A549 (cell line): ENCODE data around the gene KIAA0825. TPM values are rescaled to one million over a fixed set of nuclear protein-coding genes. Genes with fewer than 3 reads are reported as not detected.

ENCODE experiments used
- ATAC-seq, 2 experiments: fragments of 200-7000 bp in 1 of 2; fragments of >200 bp in 1 of 2; cut with Nextera tagmentation in 1 of 2; cut with Tn5 transposase in 1 of 2; 3 replicates each; pipeline versions ENCODE4 v1.8.0 to v1.9.1; 2018 to 2020; ENCODE audit warnings: mild to moderate bottlenecking in 1 of 2, moderate library complexity in 1 of 2
- CTCF ChIA-PET: fragments of 300-600 bp; sonication (Branson Sonifier 250); formaldehyde crosslinking; extraction: SDS; loops from one replicate; lab custom pipeline; 2021; ENCODE audit warnings: antibody characterized with exemption, inconsistent platforms; lab: Yijun Ruan, JAX
- POLR2A ChIA-PET: fragments of 350-600 bp; formaldehyde crosslinking; extraction: SDS; loops from one replicate; lab custom pipeline; 2021; ENCODE audit warnings: antibody characterized with exemption, inconsistent platforms; lab: Yijun Ruan, JAX
- DNase-seq, 2 experiments: peaks; one replicate each; pipeline versions ENCODE4 v3.0.0 to v3.0.0-alpha.2; 2011 to 2016; ENCODE audit warnings: low read depth in 1 of 2, low spot score in 1 of 2
- FAIRE-seq: peaks from 2 replicates; lab custom pipeline; 2011; peaks lifted over from hg19 to GRCh38; lab: Jason Lieb, UNC
- H3K27ac ChIP-seq, 2 experiments: fragments of >200 bp; sonication (Bioruptor Twin); formaldehyde crosslinking; 3 replicates each; pipeline ENCODE4 v1.5.1; 2016 to 2017
- H3K4me1 ChIP-seq: fragments of >200 bp; sonication (Bioruptor Twin); formaldehyde crosslinking; 3 replicates; pipeline ENCODE4 v1.6.1; 2016
- H3K4me2 ChIP-seq: fragments of >200 bp; sonication (Bioruptor Twin); formaldehyde crosslinking; 3 replicates; pipeline ENCODE4 v1.6.1; 2016
- H3K4me3 ChIP-seq: fragments of >200 bp; sonication (Bioruptor Twin); formaldehyde crosslinking; 3 replicates; pipeline ENCODE4 v1.5.1; 2016
- H3K9me3 ChIP-seq: fragments of >200 bp; sonication (Bioruptor Twin); formaldehyde crosslinking; 3 replicates; pipeline ENCODE4 v1.6.1; 2016
- CBX2 ChIP-seq: fragments of 200-600 bp; sonication (generic); IDR thresholded peaks from 2 replicates; pipeline ENCODE4 v1.6.1; 2016; ENCODE audit warnings: low read depth, mild to moderate bottlenecking, borderline replicate concordance
- EHF ChIP-seq: fragments of 250-450 bp; sonication (Bioruptor Pico); IDR thresholded peaks from 2 replicates; pipeline ENCODE4 v1.5.0; 2020; ENCODE audit warnings: mild to moderate bottlenecking
- EHMT2 ChIP-seq: fragments of 200-600 bp; sonication (generic); IDR thresholded peaks from 2 replicates; pipeline ENCODE4 v1.6.1; 2016; ENCODE audit warnings: antibody characterized with exemption, low read depth, mild to moderate bottlenecking, moderate library complexity
- EP300 ChIP-seq, 2 experiments: fragments of >200 bp; sonication (Bioruptor Twin); formaldehyde crosslinking; IDR thresholded peaks; 2 replicates in 1 of 2; 3 replicates in 1 of 2; pipeline ENCODE4 v1.6.1; 2016 to 2017
- FOSB ChIP-seq: fragments of 250-450 bp; sonication (Bioruptor Pico); IDR thresholded peaks from 2 replicates; pipeline ENCODE4 v1.5.0; 2020; ENCODE audit warnings: mild to moderate bottlenecking, moderate library complexity
- HDAC2 ChIP-seq: fragments of 200-600 bp; sonication (generic); IDR thresholded peaks from 2 replicates; pipeline ENCODE4 v1.6.1; 2016
- HOXB13 ChIP-seq: fragments of 250-450 bp; sonication (Bioruptor Pico); IDR thresholded peaks from 2 replicates; pipeline ENCODE4 v1.5.0; 2020; ENCODE audit warnings: low read depth, mild to moderate bottlenecking, moderate library complexity
- HOXB5 ChIP-seq: fragments of 250-450 bp; sonication (Bioruptor Pico); IDR thresholded peaks from 2 replicates; pipeline ENCODE4 v1.5.0; 2020; ENCODE audit warnings: mild to moderate bottlenecking, moderate library complexity
- JUN ChIP-seq, 2 experiments: fragments of >200 bp; sonication (Bioruptor Twin); formaldehyde crosslinking; IDR thresholded peaks; 2 replicates in 1 of 2; 3 replicates in 1 of 2; pipeline ENCODE4 v1.6.1; 2016 to 2017
- MYC ChIP-seq: IDR thresholded peaks from 2 replicates; pipeline ENCODE4 v1.6.1; 2012; ENCODE audit warnings: mild to moderate bottlenecking, inconsistent platforms, low read length, improper control_type of control experiment, borderline replicate concordance
- POLR2A ChIP-seq: IDR thresholded peaks from 2 replicates; pipeline ENCODE4 v1.6.1; 2012; ENCODE audit warnings: mild to moderate bottlenecking, low read length
- POLR2AphosphoS2 ChIP-seq: conservative IDR thresholded peaks from 2 replicates; pipeline ENCODE4 v1.6.1; 2012; ENCODE audit warnings: low read length, improper control_type of control experiment, inconsistent platforms
- RARB ChIP-seq: fragments of 250-450 bp; sonication (Bioruptor Pico); IDR thresholded peaks from 2 replicates; pipeline ENCODE4 v1.8.0; 2021; ENCODE audit warnings: mild to moderate bottlenecking, moderate library complexity
- RFX5 ChIP-seq: fragments of 450-650 bp; IDR thresholded peaks from 2 replicates; pipeline ENCODE4 v1.7.1; 2014; ENCODE audit warnings: antibody characterized with exemption, mild to moderate bottlenecking, moderate library complexity
- RNF2 ChIP-seq: fragments of 200-600 bp; sonication (generic); IDR thresholded peaks from 2 replicates; pipeline ENCODE4 v1.6.1; 2016; ENCODE audit warnings: low read depth, mild to moderate bottlenecking, antibody characterized with exemption, moderate library complexity, borderline replicate concordance
- TFCP2L1 ChIP-seq: fragments of 250-450 bp; sonication (Bioruptor Pico); IDR thresholded peaks from 2 replicates; pipeline ENCODE4 v1.5.0; 2021; ENCODE audit warnings: mild to moderate bottlenecking
- ZC3H11A ChIP-seq: fragments of 450-650 bp; IDR thresholded peaks from 2 replicates; pipeline ENCODE4 v1.6.1; 2014; ENCODE audit warnings: antibody characterized with exemption, mild to moderate bottlenecking
- ZFP36 ChIP-seq: fragments of 450-650 bp; IDR thresholded peaks from 2 replicates; pipeline ENCODE4 v1.6.1; 2014; ENCODE audit warnings: borderline replicate concordance; ENCODE audit not compliant: partially characterized antibody
- ZNF302 ChIP-seq: fragments of 250-450 bp; sonication (Bioruptor Pico); IDR thresholded peaks from 2 replicates; pipeline ENCODE4 v1.9.0; 2021; ENCODE audit warnings: inconsistent platforms, mild to moderate bottlenecking, moderate library complexity
- WGBS: methylation state at CpG from one replicate; pipeline ENCODE4 v1.1.6; 2017; ENCODE audit errors: missing lambda C conversion rate; 5-methylcytosine and 5-hydroxymethylcytosine counted together
- polyA plus RNA-seq, 4 experiments: library from polyadenylated mRNA; depleted of rRNA in 3 of 4; stranded (reverse); fragments of >200 nt; fragmentation: RNase III in 1 of 4; extraction: RNeasy Plus Mini Kit Qiagen cat#74134 plus additional on column Dnase treatment in 1 of 4; gene quantifications; 2 replicates in 3 of 4; 3 replicates in 1 of 4; pipeline ENCODE4 v1.2.3, GENCODE V29; 2011 to 2017
- TF ChIP-seq, protein P1 (sequence below): fragments of 450-650 bp; IDR thresholded peaks from 2 replicates; pipeline ENCODE4 v1.6.1; 2014; ENCODE audit warnings: antibody characterized with exemption
- TF ChIP-seq, protein P2 (sequence below): IDR thresholded peaks from 2 replicates; pipeline ENCODE4 v1.6.1; 2012; ENCODE audit warnings: low read depth, borderline replicate concordance
- TF ChIP-seq, protein P3 (sequence below): fragments of 250-450 bp; sonication (Bioruptor Pico); IDR thresholded peaks from 2 replicates; pipeline ENCODE4 v1.5.0; 2020; ENCODE audit warnings: low read depth, mild to moderate bottlenecking, moderate library complexity
- TF ChIP-seq, protein P4 (sequence below): fragments of 250-450 bp; sonication (Bioruptor Pico); IDR thresholded peaks from 2 replicates; pipeline ENCODE4 v1.5.0; 2021; ENCODE audit warnings: mild to moderate bottlenecking, moderate library complexity, borderline replicate concordance
- TF ChIP-seq, protein P5 (sequence below): fragments of 200-600 bp; sonication (generic); IDR thresholded peaks from 2 replicates; pipeline ENCODE4 v1.6.1; 2016; ENCODE audit warnings: antibody characterized with exemption, mild to moderate bottlenecking, moderate library complexity
- TF ChIP-seq, protein P6 (sequence below): fragments of >200 bp; sonication (Bioruptor Twin); formaldehyde crosslinking; IDR thresholded peaks from 3 replicates; pipeline ENCODE4 v1.6.1; 2016
- TF ChIP-seq, protein P7 (sequence below): fragments of >200 bp; sonication (Bioruptor Twin); formaldehyde crosslinking; IDR thresholded peaks from 3 replicates; pipeline ENCODE4 v1.5.1; 2016

The KIAA0825 gene
- polyA plus RNA-seq, 2 of the 4 experiments (the other 2 are of a cell fraction): 0.57 to 0.80 TPM

DNA sequence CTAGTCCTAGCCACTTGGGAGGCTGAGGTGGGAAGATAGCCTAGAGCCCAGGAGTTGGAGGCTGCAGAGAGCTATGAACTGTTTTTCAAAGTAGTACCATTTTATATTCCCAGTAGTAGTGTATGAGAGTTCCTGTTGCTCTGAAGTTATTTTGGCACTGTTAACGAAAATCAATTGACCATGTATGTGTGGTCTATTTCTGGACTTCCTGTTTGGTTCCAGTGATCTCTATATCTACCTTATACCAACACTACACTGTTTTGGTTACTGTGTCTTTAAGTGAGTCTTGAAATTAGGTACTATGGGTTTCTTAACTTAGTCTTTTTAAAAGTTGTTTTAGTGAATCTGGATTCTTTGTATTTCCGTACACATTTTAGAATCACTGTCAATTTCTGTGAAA is 13.6 kb upstream of the KIAA0825 start:
- FAIRE-seq: no peak
- POLR2A ChIA-PET: no interaction called here

DNA sequence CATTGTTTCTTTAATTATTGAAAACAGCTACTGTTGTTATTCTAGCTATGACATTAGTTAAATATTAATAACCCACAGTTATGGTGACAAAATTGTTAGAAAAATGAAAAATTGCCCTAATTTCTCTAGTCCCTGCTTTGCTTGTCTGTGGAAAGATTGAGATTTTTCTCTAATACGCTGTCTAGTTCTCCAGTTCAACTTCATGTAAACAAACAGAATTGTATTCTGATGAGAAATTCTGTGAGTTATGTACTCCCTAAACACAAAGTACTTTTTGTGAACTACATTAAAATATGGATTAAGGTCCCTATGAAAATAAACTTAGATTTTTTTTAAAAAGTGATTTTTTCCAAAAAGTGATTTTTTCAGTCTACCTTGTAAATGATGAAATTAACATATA is 8.8 kb upstream of the KIAA0825 start:
- 94% methylated on average over 1 of the region's 1 CpG for WGBS
- H3K4me2 ChIP-seq: no peak overlapping the region
- POLR2A ChIA-PET: no interaction called here
- no peak overlapping the region for H3K27ac ChIP-seq
- ATAC-seq: no peak
- H3K9me3 ChIP-seq: no peaks in the 10 kb centered on the region
- no peak for DNase-seq
- CTCF ChIA-PET: interaction anchor here (1.0 kb wide), 1 partner anchor 110 kb away, joined by 3 read pairs; no protein-coding TSS in a partner anchor
- FAIRE-seq: no peak
- peaks cover 7% of the 10 kb centered on the region; the same call in 1 of the 3 replicates for H3K4me1 ChIP-seq
- H3K4me3 ChIP-seq: no peak overlapping the region
- TF ChIP-seq EHF (CRISPR knock-in tag) (no peak), ZNF302 (CRISPR knock-in tag) (no peak), EP300 (IDR thresholded peaks at IDR 0.05) (no peak), RFX5 (no peak), RARB (CRISPR knock-in tag) (no peak), RNF2 (no peak), TFCP2L1 (CRISPR knock-in tag) (no peak), FOSB (no peak), CBX2 (no peak), HOXB13 (CRISPR knock-in tag) (no peak), POLR2AphosphoS2 (no peak)
- TF ChIP-seq, protein P1, sequence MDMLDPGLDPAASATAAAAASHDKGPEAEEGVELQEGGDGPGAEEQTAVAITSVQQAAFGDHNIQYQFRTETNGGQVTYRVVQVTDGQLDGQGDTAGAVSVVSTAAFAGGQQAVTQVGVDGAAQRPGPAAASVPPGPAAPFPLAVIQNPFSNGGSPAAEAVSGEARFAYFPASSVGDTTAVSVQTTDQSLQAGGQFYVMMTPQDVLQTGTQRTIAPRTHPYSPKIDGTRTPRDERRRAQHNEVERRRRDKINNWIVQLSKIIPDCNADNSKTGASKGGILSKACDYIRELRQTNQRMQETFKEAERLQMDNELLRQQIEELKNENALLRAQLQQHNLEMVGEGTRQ: no peak
- TF ChIP-seq, protein P2, sequence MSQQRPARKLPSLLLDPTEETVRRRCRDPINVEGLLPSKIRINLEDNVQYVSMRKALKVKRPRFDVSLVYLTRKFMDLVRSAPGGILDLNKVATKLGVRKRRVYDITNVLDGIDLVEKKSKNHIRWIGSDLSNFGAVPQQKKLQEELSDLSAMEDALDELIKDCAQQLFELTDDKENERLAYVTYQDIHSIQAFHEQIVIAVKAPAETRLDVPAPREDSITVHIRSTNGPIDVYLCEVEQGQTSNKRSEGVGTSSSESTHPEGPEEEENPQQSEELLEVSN: no peak
- TF ChIP-seq, protein P3, sequence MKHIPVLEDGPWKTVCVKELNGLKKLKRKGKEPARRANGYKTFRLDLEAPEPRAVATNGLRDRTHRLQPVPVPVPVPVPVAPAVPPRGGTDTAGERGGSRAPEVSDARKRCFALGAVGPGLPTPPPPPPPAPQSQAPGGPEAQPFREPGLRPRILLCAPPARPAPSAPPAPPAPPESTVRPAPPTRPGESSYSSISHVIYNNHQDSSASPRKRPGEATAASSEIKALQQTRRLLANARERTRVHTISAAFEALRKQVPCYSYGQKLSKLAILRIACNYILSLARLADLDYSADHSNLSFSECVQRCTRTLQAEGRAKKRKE: no peak
- TF ChIP-seq, protein P4, sequence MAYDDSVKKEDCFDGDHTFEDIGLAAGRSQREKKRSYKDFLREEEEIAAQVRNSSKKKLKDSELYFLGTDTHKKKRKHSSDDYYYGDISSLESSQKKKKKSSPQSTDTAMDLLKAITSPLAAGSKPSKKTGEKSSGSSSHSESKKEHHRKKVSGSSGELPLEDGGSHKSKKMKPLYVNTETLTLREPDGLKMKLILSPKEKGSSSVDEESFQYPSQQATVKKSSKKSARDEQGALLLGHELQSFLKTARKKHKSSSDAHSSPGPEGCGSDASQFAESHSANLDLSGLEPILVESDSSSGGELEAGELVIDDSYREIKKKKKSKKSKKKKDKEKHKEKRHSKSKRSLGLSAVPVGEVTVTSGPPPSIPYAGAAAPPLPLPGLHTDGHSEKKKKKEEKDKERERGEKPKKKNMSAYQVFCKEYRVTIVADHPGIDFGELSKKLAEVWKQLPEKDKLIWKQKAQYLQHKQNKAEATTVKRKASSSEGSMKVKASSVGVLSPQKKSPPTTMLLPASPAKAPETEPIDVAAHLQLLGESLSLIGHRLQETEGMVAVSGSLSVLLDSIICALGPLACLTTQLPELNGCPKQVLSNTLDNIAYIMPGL (CRISPR knock-in tag): no peak
- TF ChIP-seq, protein P5, sequence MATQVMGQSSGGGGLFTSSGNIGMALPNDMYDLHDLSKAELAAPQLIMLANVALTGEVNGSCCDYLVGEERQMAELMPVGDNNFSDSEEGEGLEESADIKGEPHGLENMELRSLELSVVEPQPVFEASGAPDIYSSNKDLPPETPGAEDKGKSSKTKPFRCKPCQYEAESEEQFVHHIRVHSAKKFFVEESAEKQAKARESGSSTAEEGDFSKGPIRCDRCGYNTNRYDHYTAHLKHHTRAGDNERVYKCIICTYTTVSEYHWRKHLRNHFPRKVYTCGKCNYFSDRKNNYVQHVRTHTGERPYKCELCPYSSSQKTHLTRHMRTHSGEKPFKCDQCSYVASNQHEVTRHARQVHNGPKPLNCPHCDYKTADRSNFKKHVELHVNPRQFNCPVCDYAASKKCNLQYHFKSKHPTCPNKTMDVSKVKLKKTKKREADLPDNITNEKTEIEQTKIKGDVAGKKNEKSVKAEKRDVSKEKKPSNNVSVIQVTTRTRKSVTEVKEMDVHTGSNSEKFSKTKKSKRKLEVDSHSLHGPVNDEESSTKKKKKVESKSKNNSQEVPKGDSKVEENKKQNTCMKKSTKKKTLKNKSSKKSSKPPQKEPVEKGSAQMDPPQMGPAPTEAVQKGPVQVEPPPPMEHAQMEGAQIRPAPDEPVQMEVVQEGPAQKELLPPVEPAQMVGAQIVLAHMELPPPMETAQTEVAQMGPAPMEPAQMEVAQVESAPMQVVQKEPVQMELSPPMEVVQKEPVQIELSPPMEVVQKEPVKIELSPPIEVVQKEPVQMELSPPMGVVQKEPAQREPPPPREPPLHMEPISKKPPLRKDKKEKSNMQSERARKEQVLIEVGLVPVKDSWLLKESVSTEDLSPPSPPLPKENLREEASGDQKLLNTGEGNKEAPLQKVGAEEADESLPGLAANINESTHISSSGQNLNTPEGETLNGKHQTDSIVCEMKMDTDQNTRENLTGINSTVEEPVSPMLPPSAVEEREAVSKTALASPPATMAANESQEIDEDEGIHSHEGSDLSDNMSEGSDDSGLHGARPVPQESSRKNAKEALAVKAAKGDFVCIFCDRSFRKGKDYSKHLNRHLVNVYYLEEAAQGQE: no peak
- TF ChIP-seq, protein P6, sequence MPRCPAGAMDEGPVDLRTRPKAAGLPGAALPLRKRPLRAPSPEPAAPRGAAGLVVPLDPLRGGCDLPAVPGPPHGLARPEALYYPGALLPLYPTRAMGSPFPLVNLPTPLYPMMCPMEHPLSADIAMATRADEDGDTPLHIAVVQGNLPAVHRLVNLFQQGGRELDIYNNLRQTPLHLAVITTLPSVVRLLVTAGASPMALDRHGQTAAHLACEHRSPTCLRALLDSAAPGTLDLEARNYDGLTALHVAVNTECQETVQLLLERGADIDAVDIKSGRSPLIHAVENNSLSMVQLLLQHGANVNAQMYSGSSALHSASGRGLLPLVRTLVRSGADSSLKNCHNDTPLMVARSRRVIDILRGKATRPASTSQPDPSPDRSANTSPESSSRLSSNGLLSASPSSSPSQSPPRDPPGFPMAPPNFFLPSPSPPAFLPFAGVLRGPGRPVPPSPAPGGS: no peak

More for the DNA sequence above, 13.6 kb upstream of the KIAA0825 start:
- Histone ChIP-seq H3K9me3 (no peaks in the 10 kb centered on the region), H3K4me1 (no peaks in the 10 kb centered on the region), H3K27ac (no peak overlapping the region), H3K4me2 (no peak overlapping the region), H3K4me3 (no peak overlapping the region)
- ATAC-seq (no peak), DNase-seq (no peak)
- TF ChIP-seq HDAC2 (no peak), MYC (no peak), HOXB5 (no peak), JUN (IDR thresholded peaks at IDR 0.05) (no peak), POLR2A (no peak), TFCP2L1 (CRISPR knock-in tag) (no peak), EHMT2 (no peak), ZC3H11A (no peak), ZFP36 (no peak)
- TF ChIP-seq, protein P7, sequence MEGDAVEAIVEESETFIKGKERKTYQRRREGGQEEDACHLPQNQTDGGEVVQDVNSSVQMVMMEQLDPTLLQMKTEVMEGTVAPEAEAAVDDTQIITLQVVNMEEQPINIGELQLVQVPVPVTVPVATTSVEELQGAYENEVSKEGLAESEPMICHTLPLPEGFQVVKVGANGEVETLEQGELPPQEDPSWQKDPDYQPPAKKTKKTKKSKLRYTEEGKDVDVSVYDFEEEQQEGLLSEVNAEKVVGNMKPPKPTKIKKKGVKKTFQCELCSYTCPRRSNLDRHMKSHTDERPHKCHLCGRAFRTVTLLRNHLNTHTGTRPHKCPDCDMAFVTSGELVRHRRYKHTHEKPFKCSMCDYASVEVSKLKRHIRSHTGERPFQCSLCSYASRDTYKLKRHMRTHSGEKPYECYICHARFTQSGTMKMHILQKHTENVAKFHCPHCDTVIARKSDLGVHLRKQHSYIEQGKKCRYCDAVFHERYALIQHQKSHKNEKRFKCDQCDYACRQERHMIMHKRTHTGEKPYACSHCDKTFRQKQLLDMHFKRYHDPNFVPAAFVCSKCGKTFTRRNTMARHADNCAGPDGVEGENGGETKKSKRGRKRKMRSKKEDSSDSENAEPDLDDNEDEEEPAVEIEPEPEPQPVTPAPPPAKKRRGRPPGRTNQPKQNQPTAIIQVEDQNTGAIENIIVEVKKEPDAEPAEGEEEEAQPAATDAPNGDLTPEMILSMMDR: no peak
- TF ChIP-seq, protein P3: no peak
- CTCF ChIA-PET: no interaction called here
- WGBS: 94% methylated on average over 2 of the region's 2 CpGs
